HEK293 (cell line): ENCODE data around the gene SMC1B.

Source experiments
- CTCF ChIA-PET: fragments of 350-600 bp; formaldehyde crosslinking; extraction: SDS; loops from one replicate; lab custom pipeline; 2021; ENCODE audit warnings: antibody characterized with exemption; lab: Yijun Ruan, JAX
- POLR2A ChIA-PET: fragments of 300-600 bp; formaldehyde crosslinking; extraction: SDS; loops from one replicate; lab custom pipeline; 2020; ENCODE audit warnings: antibody characterized with exemption, inconsistent platforms; lab: Yijun Ruan, JAX
- H3K27ac ChIP-seq: fragments of 200-500 bp; sonication (Bioruptor generic); 2 replicates; pipeline ENCODE4 v1.5.1; 2014; ENCODE audit warnings: low read depth, low read length, control low read depth, inconsistent platforms; ENCODE audit errors: extremely low read depth
- H3K36me3 ChIP-seq, 2 experiments: fragments of 200-500 bp in 1 of 2; sonication (Bioruptor generic) in 1 of 2; 1 replicate in 1 of 2; 2 replicates in 1 of 2; pipeline ENCODE4 v1.5.1; 2014 to 2017; ENCODE audit warnings: inconsistent platforms in 2 of 2, low read length in 2 of 2; ENCODE audit not compliant: control insufficient read depth in 2 of 2, insufficient read depth in 1 of 2
- H3K4me1 ChIP-seq: fragments of 200-500 bp; sonication (Bioruptor generic); 2 replicates; pipeline ENCODE4 v1.5.1; 2014; ENCODE audit warnings: mild to moderate bottlenecking, low read length, inconsistent platforms; ENCODE audit not compliant: control insufficient read depth, insufficient read depth
- H3K4me3 ChIP-seq: 2 replicates; pipeline ENCODE4 v1.5.1; 2011; ENCODE audit warnings: low read depth, mild to moderate bottlenecking, control low read depth, low read length, moderate library complexity
- H3K9me3 ChIP-seq: fragments of 200-500 bp; sonication (Bioruptor generic); 2 replicates; pipeline ENCODE4 v1.5.1; 2014; ENCODE audit warnings: low read depth, low read length, inconsistent platforms; ENCODE audit not compliant: control insufficient read depth, insufficient read depth
- KLF1 ChIP-seq: fragments of 450-650 bp; formaldehyde crosslinking; IDR thresholded peaks from 2 replicates; pipeline ENCODE4 v1.5.1; 2016; ENCODE audit warnings: missing biosample characterization, missing genetic modification characterization
- MYNN ChIP-seq: fragments of 450-650 bp; formaldehyde crosslinking; IDR thresholded peaks from 2 replicates; pipeline ENCODE4 v1.5.1; 2016; ENCODE audit warnings: missing biosample characterization, missing genetic modification characterization, borderline replicate concordance
- SALL2 ChIP-seq: fragments of 450-650 bp; formaldehyde crosslinking; IDR thresholded peaks from 2 replicates; pipeline ENCODE4 v1.5.0; 2017; ENCODE audit warnings: missing biosample characterization, mild to moderate bottlenecking, missing genetic modification characterization, borderline replicate concordance
- SCRT1 ChIP-seq: fragments of 450-650 bp; formaldehyde crosslinking; IDR thresholded peaks from 2 replicates; pipeline ENCODE4 v1.5.1; 2016; ENCODE audit warnings: missing biosample characterization, missing genetic modification characterization, borderline replicate concordance
- SCRT2 ChIP-seq: fragments of 450-650 bp; formaldehyde crosslinking; IDR thresholded peaks from 2 replicates; pipeline ENCODE4 v1.5.1; 2016; ENCODE audit warnings: missing biosample characterization, missing genetic modification characterization
- TRIM28 ChIP-seq: IDR thresholded peaks from 2 replicates; pipeline ENCODE4 v1.6.1; 2011; ENCODE audit warnings: low read length, control low read depth, borderline replicate concordance
- YY2 ChIP-seq: fragments of 450-650 bp; formaldehyde crosslinking; IDR thresholded peaks from 2 replicates; pipeline ENCODE4 v1.5.1; 2016; ENCODE audit warnings: missing biosample characterization, missing genetic modification characterization
- ZBTB17 ChIP-seq: fragments of 450-650 bp; formaldehyde crosslinking; IDR thresholded peaks from 2 replicates; pipeline ENCODE4 v1.5.1; 2016; ENCODE audit warnings: missing biosample characterization, missing genetic modification characterization
- ZNF157 ChIP-seq: fragments of 450-650 bp; formaldehyde crosslinking; IDR thresholded peaks from 2 replicates; pipeline ENCODE4 v1.5.1; 2016; ENCODE audit warnings: missing biosample characterization, missing genetic modification characterization
- ZNF248 ChIP-seq: fragments of 450-650 bp; formaldehyde crosslinking; IDR thresholded peaks from 2 replicates; pipeline ENCODE4 v1.5.1; 2017; ENCODE audit warnings: missing biosample characterization, missing genetic modification characterization
- ZNF302 ChIP-seq: fragments of 450-650 bp; formaldehyde crosslinking; IDR thresholded peaks from 2 replicates; pipeline ENCODE4 v1.5.1; 2016; ENCODE audit warnings: missing biosample characterization, missing genetic modification characterization, low read depth
- ZNF473 ChIP-seq: fragments of 450-650 bp; formaldehyde crosslinking; IDR thresholded peaks from 2 replicates; pipeline ENCODE4 v1.5.1; 2017; ENCODE audit warnings: missing biosample characterization, missing genetic modification characterization
- ZNF548 ChIP-seq: fragments of 450-650 bp; formaldehyde crosslinking; IDR thresholded peaks from 2 replicates; pipeline ENCODE4 v1.5.1; 2016; ENCODE audit warnings: missing biosample characterization, missing genetic modification characterization
- ZNF560 ChIP-seq: fragments of 450-650 bp; formaldehyde crosslinking; IDR thresholded peaks from 2 replicates; pipeline ENCODE4 v1.5.1; 2017; ENCODE audit warnings: missing biosample characterization, missing genetic modification characterization, borderline replicate concordance
- ZNF621 ChIP-seq: fragments of 450-650 bp; formaldehyde crosslinking; IDR thresholded peaks from 2 replicates; pipeline ENCODE4 v1.5.1; 2017; ENCODE audit warnings: missing biosample characterization, missing genetic modification characterization
- ZNF792 ChIP-seq: fragments of 450-650 bp; formaldehyde crosslinking; IDR thresholded peaks from 2 replicates; pipeline ENCODE4 v1.5.1; 2016; ENCODE audit warnings: missing biosample characterization, missing genetic modification characterization
- ZNF830 ChIP-seq: fragments of 450-650 bp; IDR thresholded peaks from 2 replicates; pipeline ENCODE4 v1.5.0; 2018; ENCODE audit warnings: missing biosample characterization, missing genetic modification characterization, low read depth, mild to moderate bottlenecking, moderate library complexity
- TF ChIP-seq, protein P1 (sequence below): fragments of 450-650 bp; formaldehyde crosslinking; IDR thresholded peaks from 2 replicates; pipeline ENCODE4 v1.5.1; 2016; ENCODE audit warnings: missing biosample characterization, missing genetic modification characterization
- TF ChIP-seq, protein P2 (sequence below): fragments of 450-650 bp; formaldehyde crosslinking; IDR thresholded peaks from 2 replicates; pipeline ENCODE4 v1.5.1; 2017; ENCODE audit warnings: missing biosample characterization, mild to moderate bottlenecking, missing genetic modification characterization, moderate library complexity
- TF ChIP-seq, protein P3 (sequence below): fragments of 450-650 bp; formaldehyde crosslinking; IDR thresholded peaks from 2 replicates; pipeline ENCODE4 v1.5.1; 2016; ENCODE audit warnings: missing biosample characterization, missing genetic modification characterization

SMC1B gene

DNA sequence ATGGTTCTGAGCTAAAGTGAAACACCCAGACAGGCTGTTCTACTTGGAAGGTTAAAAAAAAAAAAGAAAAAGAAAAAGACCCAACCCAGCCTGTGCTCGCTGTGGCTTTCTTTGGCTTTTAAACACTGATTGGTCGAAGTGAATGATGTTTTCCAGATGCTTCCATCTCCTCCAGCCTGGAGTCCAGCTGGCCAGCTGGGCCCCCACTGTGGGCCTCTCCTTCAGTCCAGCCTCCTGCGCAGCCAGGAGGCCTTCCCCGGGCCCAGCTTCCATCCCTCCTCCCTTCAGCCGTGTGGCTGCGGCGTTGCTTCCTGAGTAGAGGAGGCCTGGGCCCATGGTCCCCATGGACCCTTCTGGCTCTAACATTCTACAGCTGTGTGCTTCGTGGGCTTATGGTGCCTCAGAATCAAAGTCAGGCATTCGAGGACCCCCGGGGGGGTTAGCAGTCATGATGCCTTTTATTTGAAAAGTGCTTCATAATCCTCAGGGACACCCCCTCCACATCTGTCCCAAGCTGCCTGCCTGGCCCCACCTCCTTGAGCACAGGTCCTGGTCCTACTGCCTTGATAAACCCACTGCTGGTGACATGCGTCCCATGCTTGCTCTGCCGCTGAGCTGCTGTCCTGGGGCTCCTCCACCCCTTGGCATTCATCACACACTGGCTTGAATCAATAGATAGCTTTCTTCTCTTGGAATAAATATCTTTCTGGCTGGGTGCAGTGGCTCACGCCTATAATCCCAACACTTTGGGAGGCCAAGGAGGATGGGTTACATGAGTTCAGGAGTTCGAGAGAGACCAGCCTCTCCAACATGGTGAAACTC lies 47.1 kb upstream of the SMC1B start:
- no peak overlapping the region for H3K27ac ChIP-seq
- ChIA-PET CTCF (interaction anchor here (0.6 kb wide), 1 partner anchor 92 kb away, joined by 4 read pairs; no protein-coding TSS in a partner anchor), POLR2A (no interaction called here)

DNA sequence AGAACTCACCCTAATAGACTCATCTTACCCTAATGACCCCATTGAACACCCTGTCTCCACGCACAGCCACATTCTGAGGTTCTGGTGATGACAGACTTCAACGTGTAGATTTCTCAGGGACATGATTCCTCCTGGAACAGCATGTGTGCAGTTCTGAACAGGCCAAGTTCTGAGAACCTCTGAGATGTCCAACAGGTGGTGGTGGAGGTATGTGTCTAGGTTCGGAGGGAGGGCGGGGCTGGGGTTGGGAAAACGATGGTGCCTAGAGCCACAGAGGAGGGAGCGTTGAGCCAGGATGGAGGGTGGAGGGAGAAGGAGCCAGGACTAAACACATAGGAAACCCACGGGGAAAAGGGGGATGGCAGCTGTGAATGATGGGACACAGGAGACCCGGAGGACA lies 45.8 kb upstream of the SMC1B start:
- Histone ChIP-seq H3K4me1 (no peaks in the 10 kb centered on the region), H3K4me3 (no peak overlapping the region), H3K27ac (no peak overlapping the region), H3K36me3 (no peaks in the 10 kb centered on the region), H3K9me3 (no peaks in the 10 kb centered on the region)
- no peak for TF ChIP-seq ZNF792 (tag by site-specific recombination)
- TF ChIP-seq SCRT1 = peak; percentile 59; the same call in 1 of the 2 replicates
- TF ChIP-seq ZNF621 (tag by site-specific recombination) = no peak
- TF ChIP-seq SCRT2 (tag by site-specific recombination) = peak; percentile 68
- TF ChIP-seq ZNF248 = no peak
- no peak for TF ChIP-seq ZNF560 (tag by site-specific recombination)
- CTCF ChIA-PET = no interaction called here
- POLR2A ChIA-PET = no interaction called here

More for the DNA sequence above, 47.1 kb upstream of the SMC1B start:
- Histone ChIP-seq H3K4me1 (no peaks in the 10 kb centered on the region), H3K36me3 (no peaks in the 10 kb centered on the region), H3K9me3 (no peaks in the 10 kb centered on the region), H3K4me3 (no peak overlapping the region)
- TF ChIP-seq KLF1 (tag by site-specific recombination) (no peak), ZNF830 (no peak), ZBTB17 (tag by site-specific recombination) (no peak), ZNF473 (tag by site-specific recombination) (no peak), SCRT2 (tag by site-specific recombination) (no peak), ZNF302 (tag by site-specific recombination) (no peak), MYNN (tag by site-specific recombination) (no peak), YY2 (tag by site-specific recombination) (no peak), ZNF157 (tag by site-specific recombination) (no peak), SALL2 (tag by site-specific recombination) (no peak)
- TF ChIP-seq, protein P1, sequence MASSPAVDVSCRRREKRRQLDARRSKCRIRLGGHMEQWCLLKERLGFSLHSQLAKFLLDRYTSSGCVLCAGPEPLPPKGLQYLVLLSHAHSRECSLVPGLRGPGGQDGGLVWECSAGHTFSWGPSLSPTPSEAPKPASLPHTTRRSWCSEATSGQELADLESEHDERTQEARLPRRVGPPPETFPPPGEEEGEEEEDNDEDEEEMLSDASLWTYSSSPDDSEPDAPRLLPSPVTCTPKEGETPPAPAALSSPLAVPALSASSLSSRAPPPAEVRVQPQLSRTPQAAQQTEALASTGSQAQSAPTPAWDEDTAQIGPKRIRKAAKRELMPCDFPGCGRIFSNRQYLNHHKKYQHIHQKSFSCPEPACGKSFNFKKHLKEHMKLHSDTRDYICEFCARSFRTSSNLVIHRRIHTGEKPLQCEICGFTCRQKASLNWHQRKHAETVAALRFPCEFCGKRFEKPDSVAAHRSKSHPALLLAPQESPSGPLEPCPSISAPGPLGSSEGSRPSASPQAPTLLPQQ (tag by site-specific recombination) = no peak
- TF ChIP-seq, protein P2, sequence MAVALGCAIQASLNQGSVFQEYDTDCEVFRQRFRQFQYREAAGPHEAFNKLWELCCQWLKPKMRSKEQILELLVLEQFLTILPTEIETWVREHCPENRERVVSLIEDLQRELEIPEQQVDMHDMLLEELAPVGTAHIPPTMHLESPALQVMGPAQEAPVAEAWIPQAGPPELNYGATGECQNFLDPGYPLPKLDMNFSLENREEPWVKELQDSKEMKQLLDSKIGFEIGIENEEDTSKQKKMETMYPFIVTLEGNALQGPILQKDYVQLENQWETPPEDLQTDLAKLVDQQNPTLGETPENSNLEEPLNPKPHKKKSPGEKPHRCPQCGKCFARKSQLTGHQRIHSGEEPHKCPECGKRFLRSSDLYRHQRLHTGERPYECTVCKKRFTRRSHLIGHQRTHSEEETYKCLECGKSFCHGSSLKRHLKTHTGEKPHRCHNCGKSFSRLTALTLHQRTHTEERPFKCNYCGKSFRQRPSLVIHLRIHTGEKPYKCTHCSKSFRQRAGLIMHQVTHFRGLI (tag by site-specific recombination) = no peak
- TF ChIP-seq, protein P3, sequence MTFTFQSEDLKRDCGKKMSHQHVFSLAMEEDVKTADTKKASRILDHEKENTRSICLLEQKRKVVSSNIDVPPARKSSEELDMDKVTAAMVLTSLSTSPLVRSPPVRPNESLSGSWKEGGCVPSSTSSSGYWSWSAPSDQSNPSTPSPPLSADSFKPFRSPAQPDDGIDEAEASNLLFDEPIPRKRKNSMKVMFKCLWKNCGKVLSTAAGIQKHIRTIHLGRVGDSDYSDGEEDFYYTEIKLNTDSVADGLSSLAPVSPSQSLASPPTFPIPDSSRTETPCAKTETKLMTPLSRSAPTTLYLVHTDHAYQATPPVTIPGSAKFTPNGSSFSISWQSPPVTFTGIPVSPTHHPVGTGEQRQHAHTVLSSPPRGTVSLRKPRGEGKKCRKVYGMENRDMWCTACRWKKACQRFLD = no peak

DNA sequence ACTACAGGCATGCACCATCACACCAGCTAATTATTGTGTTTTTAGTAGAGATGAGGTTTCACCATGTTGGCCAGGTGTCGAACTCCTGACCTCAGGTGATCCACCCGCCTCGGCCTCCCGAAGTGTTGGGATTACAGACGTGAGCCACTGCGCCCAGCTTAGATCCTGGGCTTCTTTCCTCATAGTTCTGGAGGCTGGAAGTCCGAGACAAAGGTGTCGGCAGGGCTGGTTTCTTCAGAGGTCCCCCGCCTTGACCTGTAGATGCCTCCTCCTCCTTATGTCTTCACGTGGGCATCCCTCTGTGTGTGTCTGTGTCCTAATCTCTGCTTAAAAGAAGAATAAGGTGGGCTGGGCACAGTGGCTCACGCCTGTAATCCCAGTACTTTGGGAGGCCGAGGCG lies 45.1 kb upstream of the SMC1B start:
- CTCF ChIA-PET = no interaction called here

More for the DNA sequence above, 45.1 kb upstream of the SMC1B start:
- Histone ChIP-seq H3K4me3 (no peak overlapping the region), H3K4me1 (no peaks in the 10 kb centered on the region), H3K27ac (no peak overlapping the region), H3K36me3 (no peaks in the 10 kb centered on the region), H3K9me3 (no peaks in the 10 kb centered on the region)
- TF ChIP-seq ZNF548 = peak; percentile 95
- TF ChIP-seq TRIM28 = no peak
- POLR2A ChIA-PET = no interaction called here
